GM12865 (cell line): ENCODE measurements around the gene SEMA3A.
"Not testable (repeated sequence)": the region's sequence is repeated elsewhere in the genome, so short reads cannot be mapped to it uniquely, and the experiment has no call there.

Experiments
- DNase-seq: peaks from one replicate; pipeline ENCODE4 v3.0.0; 2010; ENCODE audit warnings: low read depth
- H3K4me3 ChIP-seq: 2 replicates; pipeline ENCODE4 v1.5.1; 2011; ENCODE audit warnings: mild to moderate bottlenecking, low read depth, low read length, control low read depth
- CTCF ChIP-seq: IDR thresholded peaks from 2 replicates; pipeline ENCODE4 v1.5.1; 2011; ENCODE audit warnings: low read length, control low read depth, low read depth, inconsistent platforms; ENCODE audit not compliant: insufficient read depth; ENCODE audit errors: missing control alignments

The SEMA3A gene

DNA sequence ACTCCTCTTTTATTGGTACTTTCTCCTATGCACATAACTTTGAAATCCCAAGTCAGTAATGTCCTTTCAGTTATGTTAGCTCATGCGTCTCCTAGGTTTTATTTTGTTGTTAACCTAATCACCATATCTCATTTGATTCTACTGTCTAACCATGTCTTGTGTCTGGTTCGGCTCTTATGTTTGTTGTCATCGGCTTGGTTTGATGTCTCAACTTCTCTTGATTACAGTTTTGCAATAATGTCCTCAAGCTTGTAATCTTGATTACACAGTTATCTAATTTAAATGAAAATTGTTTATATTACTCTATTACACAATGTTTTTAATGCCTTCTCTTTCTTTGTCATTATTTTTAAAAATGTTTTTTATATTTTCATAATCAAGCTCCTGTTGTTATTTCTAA is 35.9 kb upstream of the SEMA3A start:
- DNase-seq: no peak
- TF ChIP-seq CTCF: no peak
- no peak overlapping the region for H3K4me3 ChIP-seq

- no peak for TF ChIP-seq CTCF
Observed at GRCh38 chr7:84228526-84228925, 33.9 kb upstream of the SEMA3A start.

DNA sequence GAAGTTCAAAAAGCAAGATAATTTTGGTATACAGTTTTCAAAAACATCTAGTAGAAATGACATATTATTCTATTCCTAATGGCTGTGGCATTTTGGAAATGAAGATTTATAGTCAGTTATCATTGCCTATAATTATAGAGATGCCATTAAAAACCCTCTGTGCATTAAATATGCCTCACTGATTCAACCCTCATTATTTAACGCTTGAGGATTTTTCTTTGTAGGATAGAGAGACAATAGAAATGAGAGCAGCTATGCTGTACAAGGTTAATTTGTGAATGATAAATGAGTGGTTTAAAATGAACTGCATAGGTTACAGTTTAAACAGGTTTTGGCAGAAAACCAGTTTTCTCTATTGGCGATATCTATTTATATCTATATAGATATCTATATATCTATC is 32.2 kb upstream of the SEMA3A start:
- no peak for TF ChIP-seq CTCF
- DNase-seq: no peak
- H3K4me3 ChIP-seq: no peak overlapping the region

More at GRCh38 chr7:84228526-84228925, 33.9 kb upstream of the SEMA3A start:
- DNase-seq: no peak
- H3K4me3 ChIP-seq: no peak overlapping the region

- DNase-seq: no peak
- TF ChIP-seq CTCF: no peak
- no peak overlapping the region for H3K4me3 ChIP-seq
Observed at GRCh38 chr7:84224505-84224904, 29.9 kb upstream of the SEMA3A start.

DNA sequence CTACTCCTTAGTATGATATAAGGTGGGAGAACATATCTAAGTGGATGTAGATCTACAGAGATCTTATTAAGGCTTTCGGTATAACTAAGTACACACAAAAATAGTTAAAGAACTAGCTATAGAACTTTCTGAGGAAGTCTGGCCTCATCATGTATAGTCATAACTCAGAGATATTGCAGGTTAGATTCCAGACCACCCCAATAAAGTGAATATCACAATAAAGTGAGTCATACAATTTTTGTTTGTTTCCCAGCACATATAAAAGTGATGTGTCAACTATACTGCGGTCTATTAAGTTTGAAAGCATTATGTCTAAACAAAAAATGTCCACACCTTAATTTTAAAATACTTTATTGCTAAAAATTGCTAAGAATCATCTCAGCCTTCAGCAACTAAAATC is 24.7 kb upstream of the SEMA3A start:
- no peak for DNase-seq
- H3K4me3 ChIP-seq: no peak overlapping the region
- no peak for TF ChIP-seq CTCF

- DNase-seq: no peak
- TF ChIP-seq CTCF: no peak
- no peak overlapping the region for H3K4me3 ChIP-seq
Observed at GRCh38 chr7:84218681-84219080, 24.1 kb upstream of the SEMA3A start.

DNA sequence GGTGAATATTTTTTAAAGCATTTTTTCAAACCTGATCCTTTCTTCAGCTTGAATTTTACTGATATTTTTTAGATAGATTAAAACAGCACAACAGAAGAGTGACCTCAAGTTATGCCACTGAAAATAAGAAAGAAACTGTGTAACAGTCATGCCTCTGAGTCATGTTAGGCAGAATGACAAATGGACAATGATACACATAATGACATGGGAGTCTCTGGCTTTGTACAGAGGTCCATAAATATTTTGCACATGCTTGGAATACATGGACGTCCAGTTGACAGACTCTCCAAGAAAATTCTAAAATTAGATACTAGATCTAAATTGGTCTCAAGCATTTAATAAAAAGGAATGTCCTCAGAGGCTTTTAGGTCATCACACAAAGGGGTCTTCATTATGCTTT is 21.9 kb upstream of the SEMA3A start:
- H3K4me3 ChIP-seq: no peak overlapping the region
- TF ChIP-seq CTCF: no peak
- no peak for DNase-seq

DNA sequence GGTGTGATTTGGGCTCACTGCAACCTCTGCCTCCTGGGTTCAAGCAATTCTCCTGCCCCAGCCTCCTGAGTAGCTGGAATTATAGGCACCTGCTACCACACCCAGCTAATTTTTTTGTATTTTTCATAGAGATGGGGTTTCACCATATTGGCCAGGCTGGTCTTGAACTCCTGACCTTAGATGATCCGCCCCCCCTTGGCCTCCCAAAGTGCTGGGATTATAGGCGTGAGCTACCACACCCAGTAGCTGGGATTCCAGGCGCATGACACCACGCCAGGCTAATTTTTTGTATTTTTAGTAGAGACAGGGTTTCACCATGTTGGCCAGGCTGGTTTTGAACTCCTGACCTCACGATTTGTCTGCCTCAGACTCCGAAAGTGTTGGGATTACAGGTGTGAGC is 20.2 kb upstream of the SEMA3A start:
- DNase-seq, H3K4me3 ChIP-seq: not testable (repeated sequence)
